ENCODE results near the gene ZNF497.

The ZNF497 gene

DNA sequence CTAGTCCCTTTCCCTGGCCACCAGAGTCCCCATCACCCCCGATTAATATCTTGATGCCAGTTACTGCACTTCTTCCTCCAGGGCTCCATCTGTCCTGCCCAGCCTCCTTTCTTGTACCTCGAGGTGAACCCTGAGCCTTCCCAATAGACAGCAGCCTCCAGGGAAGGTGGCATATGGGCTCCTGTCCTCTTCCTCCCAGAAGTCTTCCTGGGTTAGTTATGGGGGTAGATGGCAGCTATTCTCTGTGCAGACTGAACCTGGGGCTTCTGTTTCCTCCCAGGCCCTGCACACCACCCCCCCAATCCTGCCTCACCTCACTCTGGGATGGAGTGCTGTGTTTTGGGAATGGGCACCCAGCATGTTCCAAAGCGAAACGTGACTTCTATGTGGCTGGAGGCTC, 35.5 kb upstream of the ZNF497 start:
- no peak overlapping the region for H3K4me3 ChIP-seq (ENCODE audit: low read length)
- TF ChIP-seq ZNF274 (IDR thresholded peaks at IDR 0.05; ENCODE audit: low read depth, low read length) = no peak

DNA sequence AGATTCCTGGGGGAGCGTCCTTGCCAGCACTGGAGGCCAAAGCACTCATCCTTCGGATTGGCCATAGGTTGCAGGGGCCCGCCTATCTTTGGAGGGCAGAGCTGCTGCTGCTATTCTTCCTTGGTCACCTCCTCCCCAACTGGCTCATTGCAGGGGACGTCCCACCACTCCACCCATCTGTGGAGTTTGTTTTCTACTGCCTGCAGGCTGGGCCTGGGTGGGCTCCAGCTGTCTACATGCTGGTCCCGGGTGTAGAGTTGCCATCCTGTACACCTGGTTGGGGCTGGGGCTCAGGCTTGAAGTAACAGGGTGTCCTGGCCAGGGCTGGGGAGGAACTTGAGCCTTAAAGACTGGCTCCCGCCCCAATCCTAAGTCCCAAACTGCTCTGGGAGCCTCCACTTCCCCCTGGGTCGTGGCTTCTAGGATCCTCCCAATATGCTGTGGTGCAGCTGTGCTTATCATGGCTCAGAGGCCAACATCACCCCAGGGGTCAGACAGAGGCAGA, 35.0 kb upstream of the ZNF497 start:
- no peak overlapping the region for H3K4me3 ChIP-seq (ENCODE audit: low read length)
- TF ChIP-seq ZNF274 (IDR thresholded peaks at IDR 0.05; ENCODE audit: low read depth, low read length) = no peak

- TF ChIP-seq ZNF274 (IDR thresholded peaks at IDR 0.05; ENCODE audit: low read depth, low read length) = no peak
- H3K4me3 ChIP-seq (ENCODE audit: low read length) = no peak overlapping the region
Measured at GRCh38 chr19:58396691-58397532, 34.4 kb upstream of the ZNF497 start.

DNA sequence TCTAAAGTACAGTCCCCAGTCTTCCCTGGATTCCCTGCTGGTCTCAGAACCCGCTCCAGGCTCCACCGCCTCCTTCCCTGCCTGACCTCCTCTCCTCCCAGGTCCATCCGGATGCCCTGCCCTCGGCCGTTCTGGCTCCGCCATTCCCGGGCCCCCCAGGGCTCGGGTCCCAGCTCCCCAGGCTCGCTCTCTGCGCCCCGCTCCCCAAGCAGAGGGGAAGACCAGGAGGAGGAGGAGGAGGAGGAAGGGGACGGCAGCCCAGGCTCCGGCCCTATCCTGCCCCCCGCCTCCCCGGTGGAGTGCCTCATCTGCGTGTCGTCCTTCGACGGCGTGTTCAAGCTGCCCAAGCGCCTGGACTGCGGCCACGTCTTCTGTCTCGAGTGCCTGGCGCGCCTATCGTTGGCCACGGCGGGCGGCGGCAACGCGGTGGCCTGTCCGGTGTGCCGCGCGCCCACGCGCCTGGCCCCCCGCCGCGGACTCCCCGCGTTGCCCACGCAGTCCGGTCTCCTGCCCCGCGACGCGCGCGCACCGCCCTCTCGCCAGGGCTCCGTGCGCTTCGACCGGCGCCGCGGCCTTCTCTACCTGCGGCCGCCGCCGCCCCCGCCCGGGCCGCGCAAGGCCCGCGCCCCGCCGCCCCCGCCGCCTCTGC, 33.6 kb upstream of the ZNF497 start:
- no peak for TF ChIP-seq ZNF274 (IDR thresholded peaks at IDR 0.05; ENCODE audit: low read depth, low read length)

GRCh38 chr19:58395220-58395978, 32.8 kb upstream of the ZNF497 start, which contains the start of gene RNF225:
Gene RNF225 (plus strand): TSS chr19:58395656. CDS start chr19:58396090, 434 bp downstream.
- H3K4me3 ChIP-seq (ENCODE audit: low read length) = no peak within 1 kb of the TSS
- no peak for TF ChIP-seq ZNF274 (IDR thresholded peaks at IDR 0.05; ENCODE audit: low read depth, low read length)

More for the DNA sequence above, 33.6 kb upstream of the ZNF497 start:
- H3K4me3 ChIP-seq (ENCODE audit: low read length) = no peak overlapping the region

- no peak for TF ChIP-seq ZNF274 (IDR thresholded peaks at IDR 0.05; ENCODE audit: low read depth, low read length)
- H3K4me3 ChIP-seq (ENCODE audit: low read length) = no peak overlapping the region
Measured at GRCh38 chr19:58394821-58395219, 32.3 kb upstream of the ZNF497 start.

GRCh38 chr19:58393725-58394033, 31.1 kb upstream of the ZNF497 start:
- no peak overlapping the region for H3K4me3 ChIP-seq (ENCODE audit: low read length)
- no peak for TF ChIP-seq ZNF274 (IDR thresholded peaks at IDR 0.05; ENCODE audit: low read depth, low read length)

GRCh38 chr19:58392945-58393724, 30.6 kb upstream of the ZNF497 start:
- TF ChIP-seq ZNF274 (IDR thresholded peaks at IDR 0.05; ENCODE audit: low read depth, low read length) = no peak

GRCh38 chr19:58388175-58388526, 25.6 kb upstream of the ZNF497 start:
- no peak for TF ChIP-seq ZNF274 (IDR thresholded peaks at IDR 0.05; ENCODE audit: low read depth, low read length)
- peak overlapping the region; percentile 86 for H3K4me3 ChIP-seq (ENCODE audit: low read length)

More at GRCh38 chr19:58392945-58393724, 30.6 kb upstream of the ZNF497 start:
- H3K4me3 ChIP-seq (ENCODE audit: low read length) = no peak overlapping the region

GRCh38 chr19:58387338-58388174, 25.0 kb upstream of the ZNF497 start:
- no peak for TF ChIP-seq ZNF274 (IDR thresholded peaks at IDR 0.05; ENCODE audit: low read depth, low read length)
- H3K4me3 ChIP-seq (ENCODE audit: low read length) = peak overlapping the region; percentile 86

DNA sequence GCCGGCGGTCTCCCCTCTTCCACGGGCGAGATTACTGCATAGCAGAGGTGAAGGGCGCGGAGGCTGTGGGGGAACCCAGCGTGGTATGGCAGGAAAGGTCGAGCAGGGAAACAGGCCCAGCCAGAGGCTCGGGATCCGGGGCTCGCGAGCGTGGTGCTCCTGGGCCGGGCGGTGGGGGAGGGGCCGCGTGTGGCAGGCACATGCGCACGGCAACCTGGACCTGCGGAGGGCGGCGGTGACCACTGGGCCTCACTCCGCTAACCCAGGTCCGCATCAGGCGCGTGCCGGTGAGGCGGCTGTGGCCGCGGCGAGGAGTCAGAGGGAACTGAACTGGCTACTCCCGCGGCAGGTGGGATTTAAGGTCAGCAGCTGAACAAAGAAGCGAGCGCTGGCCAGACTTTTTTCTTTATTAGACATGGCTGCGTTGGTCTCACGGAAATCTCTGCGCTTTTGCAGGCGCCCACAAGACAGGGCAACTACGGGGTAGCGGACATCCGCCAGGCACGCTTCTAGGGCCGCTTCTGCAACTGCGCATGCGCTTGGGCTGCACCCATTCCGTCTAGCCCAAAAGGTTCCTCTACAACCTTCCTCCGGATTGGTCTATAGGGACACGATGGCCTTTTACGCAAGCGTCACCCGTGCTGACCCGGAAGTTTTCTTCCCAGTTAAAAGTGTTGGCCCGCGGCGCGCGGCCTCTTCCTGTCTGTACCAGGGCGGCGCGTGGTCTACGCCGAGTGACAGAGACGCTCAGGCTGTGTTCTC, 24.2 kb upstream of the ZNF497 start, which contains the start of gene RPS5:
Gene RPS5 (plus strand): TSS at position 694 of the 762 bp plus-strand sequence. CDS start 869 bp downstream, outside the sequence.
- no peak for TF ChIP-seq ZNF274 (IDR thresholded peaks at IDR 0.05; ENCODE audit: low read depth, low read length)
- H3K4me3 ChIP-seq (ENCODE audit: low read length) = peak within 1 kb of the TSS; percentile 86
